Renal cortex interstitium (tissue), 11 donors: ENCODE results near the gene ELMO3. TPM values are rescaled to one million over a fixed set of nuclear protein-coding genes. Genes with fewer than 3 reads are reported as not detected.

Experiments used
- DNase-seq, 11 donors: peaks; one replicate each; pipeline ENCODE4 v3.0.0-alpha.2; 2013; ENCODE audit warnings: low read depth in 9 of 11, low spot score in 4 of 11; ENCODE audit errors: extremely low read depth in 1 of 11
- polyA plus RNA-seq, 3 donors: library from polyadenylated mRNA; unstranded; fragments of 120-200 nt; gene quantifications; one replicate each; pipeline ENCODE4 v1.2.1, GENCODE V29; 2013; ENCODE audit not compliant: insufficient read length in 3 of 3

ELMO3 gene
- polyA plus RNA-seq, 3 donors = 3.6 to 6.5 (median 5.6) TPM

DNA sequence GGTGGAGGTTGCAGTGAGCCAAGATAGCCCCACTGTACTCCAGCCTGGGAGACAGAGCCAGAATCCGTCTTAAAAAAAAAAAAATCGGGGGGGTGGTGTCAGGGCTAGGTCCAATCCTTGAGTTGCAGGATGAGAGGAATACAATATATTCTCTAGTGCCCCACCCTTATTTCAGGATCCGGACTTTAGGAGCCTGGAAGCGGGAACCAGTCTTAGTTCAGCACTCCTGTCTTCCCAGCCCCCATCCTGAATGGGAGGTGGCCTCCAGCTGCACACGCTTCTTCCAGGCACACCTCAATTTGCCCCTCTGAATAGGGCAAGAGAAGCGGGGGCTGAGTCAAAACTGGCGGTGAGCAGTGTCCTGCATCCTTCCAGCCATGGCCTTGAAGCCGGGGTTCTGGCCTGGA lies 46.7 kb downstream of the ELMO3 start:
- DNase-seq = peak in 1 of 11 donors; percentile 33

GRCh38 chr16:67246081-67246755 lies 47.3 kb downstream of the ELMO3 start:
- DNase-seq = peak; percentile 50 to 84 (median 73)

DNA sequence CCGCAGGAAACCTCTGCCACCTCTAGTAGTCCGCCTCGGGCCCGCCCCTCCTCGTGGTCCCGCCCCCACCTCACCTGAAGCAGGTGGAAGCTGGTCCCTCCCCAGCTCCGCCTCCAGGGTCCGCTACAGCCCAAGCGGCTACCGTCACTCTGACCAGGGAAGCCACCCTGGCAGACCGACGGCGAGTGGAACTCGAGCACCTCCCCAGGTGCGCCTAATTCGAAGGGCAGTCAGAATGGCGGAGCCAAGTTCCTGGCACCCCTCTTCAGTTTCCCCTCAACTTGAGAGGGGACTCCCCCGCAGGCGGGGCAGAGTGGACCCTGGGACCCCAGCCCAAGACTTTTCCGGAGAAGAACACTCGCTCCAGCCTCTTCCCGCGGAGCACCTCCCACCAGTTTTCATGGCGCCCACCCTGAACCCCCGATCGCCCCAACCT lies 47.8 kb downstream of the ELMO3 start:
- DNase-seq = peak in 3 of 11 donors; percentile 24 to 60 (median 41)

DNA sequence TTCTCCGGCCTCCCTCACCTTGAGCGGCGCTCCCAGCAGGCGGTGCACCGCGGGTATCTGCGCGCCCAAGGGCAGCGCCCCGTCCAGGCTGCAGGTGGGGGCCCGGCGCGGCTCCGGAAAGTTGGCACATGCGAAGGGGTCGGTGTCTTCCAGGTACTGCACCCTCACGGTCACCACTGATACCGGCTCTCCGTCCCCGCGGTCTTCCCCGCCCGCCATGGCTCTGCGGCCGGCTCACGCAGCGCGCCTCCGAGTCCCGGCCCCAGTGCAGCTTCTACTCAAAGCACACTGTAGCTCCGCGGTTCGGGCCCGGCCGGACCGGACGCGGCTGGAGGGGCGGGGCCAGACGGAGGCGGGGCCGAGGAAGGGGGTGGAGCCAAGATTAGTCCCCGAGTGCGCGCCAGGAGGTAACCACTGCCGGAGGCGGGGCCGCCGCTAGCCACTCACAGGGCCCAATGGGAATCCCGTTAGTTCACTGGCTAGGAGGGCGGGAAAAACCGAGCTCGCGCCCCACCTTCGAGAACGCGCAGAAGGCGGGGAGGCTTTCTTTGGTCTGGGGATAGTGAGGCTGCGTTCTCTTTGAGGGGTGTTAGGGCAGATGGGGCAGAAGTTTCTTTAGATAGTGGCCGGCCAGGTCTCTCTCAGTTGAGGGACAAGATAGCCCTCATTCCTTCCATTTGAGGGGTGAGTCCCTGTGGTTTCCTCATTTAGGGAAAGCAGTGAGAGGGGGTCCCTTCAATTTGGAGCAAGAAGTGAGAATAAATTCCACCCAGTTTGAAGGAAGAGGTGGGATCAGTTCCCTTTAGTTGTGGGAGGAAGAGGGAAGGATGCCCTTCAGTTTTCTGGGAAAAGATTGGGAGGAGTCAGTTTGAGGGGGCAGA lies 48.5 kb downstream of the ELMO3 start, which contains the start of gene FHOD1:
TSS of gene FHOD1 (minus strand) at position 290 of the 881 bp plus-strand sequence. CDS start at position 219, 71 bp downstream.
- DNase-seq = peak; percentile 72 to 92 (median 89)

DNA sequence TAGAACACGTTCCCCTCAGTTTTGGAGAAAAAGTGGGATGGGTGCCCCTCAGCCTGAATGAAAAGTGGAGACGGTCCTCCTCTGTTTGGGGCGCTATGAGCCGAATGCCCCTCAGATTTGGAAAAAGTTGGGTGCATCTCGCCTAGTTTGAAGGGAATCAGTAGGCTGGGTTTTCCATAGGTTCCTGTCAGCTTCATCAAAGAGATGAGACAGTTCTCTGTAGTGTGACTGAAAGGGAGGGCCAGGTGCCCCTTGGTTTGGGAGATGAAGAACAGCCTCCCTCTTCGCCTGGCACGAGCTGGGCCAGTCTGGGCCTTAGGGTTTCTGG lies 49.1 kb downstream of the ELMO3 start:
- DNase-seq = no peak

DNA sequence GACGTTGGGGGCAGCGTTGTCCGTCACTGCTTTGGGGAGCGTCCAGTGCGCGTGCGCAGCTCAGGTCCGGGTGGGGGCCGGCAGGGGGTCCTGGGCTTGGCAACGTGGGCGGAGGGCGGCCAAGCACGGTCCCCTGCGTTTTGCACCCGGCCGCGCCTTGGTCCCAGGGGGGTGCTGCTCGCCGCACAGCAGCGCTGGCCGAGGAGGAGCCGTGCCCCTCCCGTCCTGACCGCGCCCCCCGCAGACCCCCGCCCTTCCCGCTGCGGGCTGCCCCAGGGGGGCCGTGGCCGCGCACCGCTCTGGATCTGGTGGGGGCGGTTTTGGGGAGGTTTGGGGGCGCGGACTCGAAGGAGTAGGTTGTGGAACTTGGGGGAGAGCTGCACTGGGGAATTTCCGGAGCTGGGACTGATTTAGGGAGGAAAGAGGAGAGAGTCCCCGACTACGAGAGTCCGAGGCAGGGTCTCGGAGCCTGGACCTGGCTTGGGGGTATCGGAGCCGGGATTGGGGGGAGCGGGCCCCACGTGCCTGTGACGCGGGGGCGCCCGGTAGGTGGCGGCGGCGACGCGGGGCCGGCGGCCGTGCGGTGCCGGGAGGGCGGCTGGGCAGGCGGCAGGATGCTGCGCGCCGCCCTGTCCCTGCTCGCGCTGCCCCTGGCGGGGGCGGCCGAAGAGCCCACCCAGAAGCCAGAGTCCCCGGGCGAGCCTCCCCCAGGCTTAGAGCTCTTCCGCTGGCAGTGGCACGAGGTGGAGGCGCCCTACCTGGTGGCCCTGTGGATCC lies 49.7 kb downstream of the ELMO3 start, which contains the start of gene SLC9A5:
TSS of gene SLC9A5 (plus strand) at position 579 of the 777 bp plus-strand sequence. CDS start at position 615, 36 bp downstream.
- DNase-seq = peak in 1 of 11 donors; percentile 19

GRCh38 chr16:67249178-67250044 lies 50.5 kb downstream of the ELMO3 start:
- no peak for DNase-seq

GRCh38 chr16:67250045-67250327 lies 51.1 kb downstream of the ELMO3 start:
- no peak for DNase-seq

GRCh38 chr16:67252609-67253497 lies 53.9 kb downstream of the ELMO3 start:
- DNase-seq = no peak

Other genes with a start within 250 kb of the ELMO3 start
- 1 to 10 TPM; 2.1 to 5.1 (median 2.8) TPM for gene CES3, start 237.9 kb upstream of the ELMO3 start, polyA plus RNA-seq
- gene CES4A, start 210.5 kb upstream of the ELMO3 start, polyA plus RNA-seq = 10 to 100 TPM in 1 of 3 donors, 1 to 10 TPM in 2; 7.6 to 13.5 (median 8.5) TPM
- gene CBFB, start 170.0 kb upstream of the ELMO3 start, polyA plus RNA-seq = 10 to 100 TPM; 71.7 to 76.4 (median 75.3) TPM
- gene PHAF1, start 89.2 kb upstream of the ELMO3 start, polyA plus RNA-seq = 10 to 100 TPM; 23.9 to 28.2 (median 25.0) TPM
- gene B3GNT9, start 48.1 kb upstream of the ELMO3 start, polyA plus RNA-seq = 10 to 100 TPM in 1 of 3 donors, 1 to 10 TPM in 2; 8.9 to 12.1 (median 9.8) TPM
- gene TRADD, start 39.2 kb upstream of the ELMO3 start, polyA plus RNA-seq = 1 to 10 TPM; 3.6 to 6.9 (median 4.8) TPM
- 1 to 10 TPM; 1.2 to 2.8 (median 1.9) TPM for gene FBXL8, start 39.2 kb upstream of the ELMO3 start, polyA plus RNA-seq
- gene HSF4, start 34.4 kb upstream of the ELMO3 start, polyA plus RNA-seq = 1 to 10 TPM; 1.6 to 3.8 (median 1.8) TPM
- 1 to 10 TPM; 4.9 to 7.6 (median 6.1) TPM for gene NOL3, start 28.6 kb upstream of the ELMO3 start, polyA plus RNA-seq
- gene MATCAP1, start 15.2 kb upstream of the ELMO3 start, polyA plus RNA-seq = 10 to 100 TPM; 37.9 to 60.3 (median 41.5) TPM
- gene EXOC3L1, start 9.0 kb upstream of the ELMO3 start, polyA plus RNA-seq = 1 to 10 TPM; 4.3 to 6.3 (median 6.1) TPM
- gene E2F4, start 7.0 kb upstream of the ELMO3 start, polyA plus RNA-seq = 10 to 100 TPM; 50.9 to 67.2 (median 59.5) TPM
- 10 to 100 TPM; 34.2 to 48.7 (median 45.8) TPM for gene TMEM208, start 28.0 kb downstream of the ELMO3 start, polyA plus RNA-seq
- 10 to 100 TPM; 34.4 to 47.7 (median 46.9) TPM for gene FHOD1, start 48.4 kb downstream of the ELMO3 start, polyA plus RNA-seq
- 1 to 10 TPM; 3.4 to 5.5 (median 3.9) TPM for gene SLC9A5, start 49.8 kb downstream of the ELMO3 start, polyA plus RNA-seq
- gene PLEKHG4, start 80.4 kb downstream of the ELMO3 start, polyA plus RNA-seq = 10 to 100 TPM; 13.0 to 17.1 (median 13.1) TPM
- gene KCTD19, start 127.6 kb downstream of the ELMO3 start, polyA plus RNA-seq = 1 to 10 TPM; 1.2 to 2.4 (median 1.4) TPM
- gene LRRC36, start 127.7 kb downstream of the ELMO3 start, polyA plus RNA-seq = 10 to 100 TPM in 1 of 3 donors, 1 to 10 TPM in 2; 3.2 to 11.5 (median 4.6) TPM
- 10 to 100 TPM; 52.5 to 62.1 (median 55.9) TPM for gene TPPP3, start 194.4 kb downstream of the ELMO3 start, polyA plus RNA-seq
- gene ZDHHC1, start 217.3 kb downstream of the ELMO3 start, polyA plus RNA-seq = 10 to 100 TPM in 2 of 3 donors, 1 to 10 TPM in 1; 9.6 to 18.0 (median 12.9) TPM
- 10 to 100 TPM; 35.1 to 64.6 (median 42.7) TPM for gene HSD11B2, start 232.0 kb downstream of the ELMO3 start, polyA plus RNA-seq